Lower leg skin (tissue), 3 donors: Measurements from ENCODE around the gene ZCCHC7.

ENCODE experiments used
- POLR2A ChIP-seq, 2 donors: fragments of 450-650 bp; IDR thresholded peaks; one replicate each; pipeline ENCODE4 v1.6.1; 2016 to 2017; ENCODE audit warnings: antibody characterized with exemption in 2 of 2, mild to moderate bottlenecking in 1 of 2, moderate library complexity in 1 of 2
- TF ChIP-seq, protein P1 (sequence below), 3 donors: fragments of 450-650 bp; IDR thresholded peaks; one replicate each; pipeline ENCODE4 v1.5.1; 2016; ENCODE audit warnings: antibody characterized with exemption in 3 of 3, mild to moderate bottlenecking in 3 of 3, moderate library complexity in 2 of 3

DNA sequence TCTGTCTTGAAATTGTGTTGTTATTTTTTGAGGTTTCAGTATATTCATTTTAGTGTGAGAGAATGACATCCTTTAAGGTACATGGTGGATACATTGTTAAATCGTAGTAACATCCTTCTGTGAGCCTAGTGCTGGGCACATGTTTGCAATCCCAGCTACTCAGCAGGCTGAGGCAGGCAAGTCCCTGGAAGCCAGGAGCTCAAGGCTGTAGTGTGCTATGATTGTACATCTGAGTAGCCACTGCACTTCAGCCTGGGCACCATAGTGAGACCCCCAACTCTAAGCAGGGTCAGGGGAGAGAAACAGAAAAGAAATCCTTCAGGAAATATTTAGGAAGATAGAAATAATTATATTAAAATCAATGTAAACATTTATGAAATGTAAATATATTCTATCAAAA is 62.3 kb downstream of the ZCCHC7 start:
- TF ChIP-seq, protein P1, sequence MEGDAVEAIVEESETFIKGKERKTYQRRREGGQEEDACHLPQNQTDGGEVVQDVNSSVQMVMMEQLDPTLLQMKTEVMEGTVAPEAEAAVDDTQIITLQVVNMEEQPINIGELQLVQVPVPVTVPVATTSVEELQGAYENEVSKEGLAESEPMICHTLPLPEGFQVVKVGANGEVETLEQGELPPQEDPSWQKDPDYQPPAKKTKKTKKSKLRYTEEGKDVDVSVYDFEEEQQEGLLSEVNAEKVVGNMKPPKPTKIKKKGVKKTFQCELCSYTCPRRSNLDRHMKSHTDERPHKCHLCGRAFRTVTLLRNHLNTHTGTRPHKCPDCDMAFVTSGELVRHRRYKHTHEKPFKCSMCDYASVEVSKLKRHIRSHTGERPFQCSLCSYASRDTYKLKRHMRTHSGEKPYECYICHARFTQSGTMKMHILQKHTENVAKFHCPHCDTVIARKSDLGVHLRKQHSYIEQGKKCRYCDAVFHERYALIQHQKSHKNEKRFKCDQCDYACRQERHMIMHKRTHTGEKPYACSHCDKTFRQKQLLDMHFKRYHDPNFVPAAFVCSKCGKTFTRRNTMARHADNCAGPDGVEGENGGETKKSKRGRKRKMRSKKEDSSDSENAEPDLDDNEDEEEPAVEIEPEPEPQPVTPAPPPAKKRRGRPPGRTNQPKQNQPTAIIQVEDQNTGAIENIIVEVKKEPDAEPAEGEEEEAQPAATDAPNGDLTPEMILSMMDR (IDR thresholded peaks at IDR 0.05): no peak
- TF ChIP-seq POLR2A (IDR thresholded peaks at IDR 0.05): no peak
